ENCODE measurements around the gene ADAMTSL1. TPM values are rescaled to one million over a fixed set of nuclear protein-coding genes. Genes with fewer than 3 reads are reported as not detected.

ADAMTSL1 gene
- total RNA-seq, 1 experiment from 2014 or later: 1.2 TPM

- peak; percentile 67 for DNase-seq
- H3K9me3 ChIP-seq (ENCODE audit: control insufficient read depth, low read depth, low read length): no peaks in the 10 kb centered on the region
- H3K23me2 ChIP-seq (ENCODE audit: insufficient read length, low read depth, low read length, poor library complexity, severe bottlenecking): no peaks in the 10 kb centered on the region
- no peak overlapping the region for H4K91ac ChIP-seq (ENCODE audit: insufficient read length, low read depth, low read length)
- H3K9ac ChIP-seq (ENCODE audit: extremely low read depth, insufficient read length, low read length): no peak overlapping the region
- H4K20me1 ChIP-seq (ENCODE audit: control insufficient read depth, insufficient read depth, insufficient read length): no peaks in the 10 kb centered on the region
- H3K79me2 ChIP-seq (ENCODE audit: insufficient read depth, low read length): no peaks in the 10 kb centered on the region
- no peak overlapping the region for H2AK5ac ChIP-seq (ENCODE audit: insufficient read length, low read length)
- H2AFZ ChIP-seq (ENCODE audit: low read length): no peak overlapping the region
- H2BK5ac ChIP-seq (ENCODE audit: insufficient read length, low read length): no peak overlapping the region
- peaks cover 38 to 55% of the 10 kb centered on the region in 2 experiments for H3K4me1 Mint-ChIP-seq
- H3K27me3 ChIP-seq (ENCODE audit: insufficient read depth, low read length): no peaks in the 10 kb centered on the region
- no peak overlapping the region for H3K27ac ChIP-seq (ENCODE audit: insufficient read length, low read depth, low read length)
- peak overlapping the region in 1 of 3 experiments; percentile 53; a peak in 6 of 7 replicates for H3K27ac Mint-ChIP-seq
- no peak for TF ChIP-seq CTCF (conservative IDR thresholded peaks at IDR 0.05)
- H3K4me1 ChIP-seq (ENCODE audit: insufficient read depth, low read length): no peaks in the 10 kb centered on the region
- H3K79me1 ChIP-seq (ENCODE audit: insufficient read depth, low read depth, low read length, poor library complexity, severe bottlenecking): no peaks in the 10 kb centered on the region
- H2BK120ac ChIP-seq (ENCODE audit: low read depth, low read length, poor library complexity, severe bottlenecking): no peak overlapping the region
- H4K5ac ChIP-seq (ENCODE audit: insufficient read length, low read depth, low read length): no peak overlapping the region
- H3K36me3 Mint-ChIP-seq (ENCODE audit: insufficient read depth in 1 of 3, low read depth in 3 of 3): peaks cover 3 to 5% (median 3%) of the 10 kb centered on the region in 3 experiments; a peak in 4 of 7 replicates
- H3K27me3 Mint-ChIP-seq (ENCODE audit: low read depth): no peaks in the 10 kb centered on the region
- H2BK12ac ChIP-seq (ENCODE audit: insufficient read length, low read depth, low read length): no peak overlapping the region
- H3K4me2 ChIP-seq (ENCODE audit: insufficient read depth, insufficient read length, low read length): no peak overlapping the region
- no peak overlapping the region for H3K4ac ChIP-seq (ENCODE audit: low read depth, low read length)
- no peak overlapping the region for H3K23ac ChIP-seq (ENCODE audit: insufficient read length, low read depth, low read length)
- H3K14ac ChIP-seq (ENCODE audit: insufficient read depth, low read length): no peak overlapping the region
- H2BK15ac ChIP-seq (ENCODE audit: low read depth, low read length): no peak overlapping the region
- H3K56ac ChIP-seq (ENCODE audit: insufficient read length, low read depth, low read length): no peak overlapping the region
- H3K4me3 Mint-ChIP-seq: no peak overlapping the region
- H4K8ac ChIP-seq (replicated peaks; ENCODE audit: insufficient read length, low read depth, low read length): no peak overlapping the region
- no peak overlapping the region for H3K18ac ChIP-seq (ENCODE audit: insufficient read length, low read depth, low read length)
- no CpG with 5 or more reads among the region's 14 CpGs for WGBS (ENCODE audit: extremely low coverage, insufficient read length, low lambda C conversion rate)
- peaks cover 0 to 3% of the 10 kb centered on the region in 2 experiments; a peak in 2 of 5 replicates for H3K9me3 Mint-ChIP-seq
- no peak overlapping the region for H2BK20ac ChIP-seq (ENCODE audit: low read depth, low read length, poor library complexity, severe bottlenecking)
- H3T11ph ChIP-seq (ENCODE audit: low read length): no peak overlapping the region
These were observed 30.8 kb downstream of the ADAMTSL1 start for GRCh38 chr9:18504707-18505106.

Measured in H9 (cell line).